GM12801 (cell line): Measurements from ENCODE around the gene TLCD2.

Experiments used
- TF ChIP-seq, protein P1 (sequence below): IDR thresholded peaks from one replicate; pipeline ENCODE4 v1.5.1; 2011; ENCODE audit warnings: control low read depth; ENCODE audit not compliant: insufficient read length; ENCODE audit errors: extremely low read depth

Gene TLCD2

DNA sequence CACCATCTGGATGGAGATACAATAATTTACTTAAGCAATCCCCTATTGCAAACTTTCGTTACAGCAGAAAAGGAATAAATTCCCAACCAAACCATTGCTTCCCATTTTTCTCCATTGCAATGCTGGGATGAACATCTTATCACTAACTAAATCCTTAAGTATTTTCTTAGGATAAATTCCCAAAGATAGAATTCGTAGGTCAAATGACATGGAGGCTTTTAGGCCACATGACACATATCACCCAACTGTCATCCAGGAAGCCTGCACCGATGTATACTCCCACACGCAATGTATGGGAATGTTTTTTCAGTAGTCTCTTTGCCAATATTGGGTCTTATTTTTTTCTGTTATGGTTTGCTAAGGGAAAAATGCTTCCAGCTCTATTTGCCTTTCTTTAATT lies 1.6 kb upstream of the TLCD2 start:
- TF ChIP-seq, protein P1, sequence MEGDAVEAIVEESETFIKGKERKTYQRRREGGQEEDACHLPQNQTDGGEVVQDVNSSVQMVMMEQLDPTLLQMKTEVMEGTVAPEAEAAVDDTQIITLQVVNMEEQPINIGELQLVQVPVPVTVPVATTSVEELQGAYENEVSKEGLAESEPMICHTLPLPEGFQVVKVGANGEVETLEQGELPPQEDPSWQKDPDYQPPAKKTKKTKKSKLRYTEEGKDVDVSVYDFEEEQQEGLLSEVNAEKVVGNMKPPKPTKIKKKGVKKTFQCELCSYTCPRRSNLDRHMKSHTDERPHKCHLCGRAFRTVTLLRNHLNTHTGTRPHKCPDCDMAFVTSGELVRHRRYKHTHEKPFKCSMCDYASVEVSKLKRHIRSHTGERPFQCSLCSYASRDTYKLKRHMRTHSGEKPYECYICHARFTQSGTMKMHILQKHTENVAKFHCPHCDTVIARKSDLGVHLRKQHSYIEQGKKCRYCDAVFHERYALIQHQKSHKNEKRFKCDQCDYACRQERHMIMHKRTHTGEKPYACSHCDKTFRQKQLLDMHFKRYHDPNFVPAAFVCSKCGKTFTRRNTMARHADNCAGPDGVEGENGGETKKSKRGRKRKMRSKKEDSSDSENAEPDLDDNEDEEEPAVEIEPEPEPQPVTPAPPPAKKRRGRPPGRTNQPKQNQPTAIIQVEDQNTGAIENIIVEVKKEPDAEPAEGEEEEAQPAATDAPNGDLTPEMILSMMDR: no peak

DNA sequence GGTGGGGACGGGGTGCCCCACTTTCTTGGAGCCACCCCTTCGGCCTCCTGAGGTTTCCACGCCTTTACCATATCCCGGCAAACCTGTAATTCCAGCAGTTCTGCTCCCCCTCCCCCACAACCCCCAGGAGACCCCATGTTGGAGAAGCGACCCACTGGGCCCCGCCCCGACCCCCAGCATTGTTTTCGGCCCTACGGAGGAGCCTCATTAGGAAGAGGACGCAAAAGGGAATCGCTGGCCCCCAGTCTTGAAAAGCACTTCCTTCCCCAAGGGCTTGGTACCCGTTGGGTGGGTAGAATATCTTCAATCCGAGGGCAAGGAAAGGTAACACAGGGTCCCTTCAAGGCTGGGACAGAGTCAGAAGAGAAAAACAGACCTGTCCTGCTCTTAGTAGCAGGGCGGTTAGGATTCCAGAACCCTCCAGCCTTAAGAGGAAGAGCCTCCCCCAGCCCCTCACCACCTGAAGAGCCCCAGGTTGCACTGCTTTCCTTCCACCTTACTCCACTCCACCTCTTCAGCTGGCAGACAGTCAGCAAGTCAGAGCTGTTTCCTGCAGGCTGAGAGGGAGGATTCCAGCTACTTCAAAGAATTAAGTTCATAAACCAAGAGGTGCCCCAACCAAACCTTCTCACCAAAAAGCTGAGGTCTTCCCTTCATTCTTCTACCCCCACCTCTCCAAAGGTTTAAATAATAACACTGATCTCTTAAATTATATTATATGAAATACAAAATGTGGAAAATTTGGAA lies 803 bp upstream of the TLCD2 start:
- TF ChIP-seq, protein P1: no peak

DNA sequence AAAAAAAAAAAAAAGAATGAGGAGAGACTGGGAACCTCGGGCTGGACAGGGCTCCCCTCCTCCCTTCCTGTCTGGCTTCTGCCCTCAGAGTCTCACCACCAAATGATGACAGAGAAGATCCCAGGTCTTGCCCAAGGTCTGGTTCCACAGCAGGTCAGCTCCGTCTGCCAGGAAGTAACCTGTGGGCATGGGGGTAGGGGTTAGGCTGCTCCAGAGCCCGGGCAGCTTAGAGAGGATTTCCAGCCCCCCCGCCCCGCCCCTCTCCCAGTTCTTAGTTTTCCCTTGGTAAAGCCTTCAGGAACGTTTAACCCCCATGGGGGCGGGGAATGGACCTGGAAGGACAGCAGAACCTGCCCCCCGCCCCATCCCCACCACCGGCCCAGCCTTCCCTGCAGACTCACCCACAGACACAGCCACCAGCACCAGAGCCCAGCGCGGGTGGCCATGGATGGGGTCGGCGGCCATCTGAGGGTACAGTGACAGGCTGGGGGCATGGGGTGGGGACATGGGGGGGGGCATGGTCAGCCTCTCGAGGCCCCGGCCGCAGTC lies 700 bp downstream of the TLCD2 start:
- TF ChIP-seq, protein P1: no peak

DNA sequence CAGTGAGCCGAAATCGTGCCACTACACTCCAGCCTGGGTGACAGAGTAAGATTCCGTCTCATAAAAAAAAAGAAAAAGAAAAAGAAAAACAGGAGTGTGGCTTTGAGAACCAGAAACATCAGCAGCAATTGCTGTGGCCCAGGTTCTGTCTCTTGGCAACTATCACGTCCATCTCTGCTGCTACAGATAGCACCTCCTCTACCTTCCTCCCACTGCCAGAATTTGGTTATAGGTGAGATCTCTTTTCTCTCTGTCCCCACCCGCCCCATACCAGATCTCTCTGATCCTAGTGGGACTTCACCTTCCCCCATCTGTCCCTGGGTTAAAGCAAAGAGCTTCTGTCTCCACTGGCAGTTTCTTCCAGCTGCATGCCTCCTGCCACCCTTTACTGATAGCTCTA lies 3.1 kb downstream of the TLCD2 start:
- TF ChIP-seq, protein P1: no peak

DNA sequence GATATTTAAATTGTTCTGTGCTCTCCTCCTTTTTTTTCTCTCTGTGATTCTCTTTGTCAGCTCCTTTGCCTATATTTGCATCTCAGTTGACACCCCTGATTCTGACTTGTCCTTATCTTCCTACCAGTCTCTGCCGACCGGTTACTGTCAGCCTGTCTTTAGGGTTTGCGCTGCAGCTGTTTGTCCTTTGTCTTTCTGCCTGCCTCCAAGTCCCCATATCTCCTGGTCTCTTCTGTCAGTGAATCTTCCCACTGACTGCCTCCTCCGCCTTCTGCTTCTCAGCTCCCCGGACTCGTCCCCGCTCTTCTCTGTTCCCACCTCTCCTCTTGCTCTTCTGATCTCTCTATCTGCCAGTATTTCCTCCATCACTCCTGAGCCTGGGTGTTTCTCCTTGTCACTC lies 5.2 kb downstream of the TLCD2 start:
- TF ChIP-seq, protein P1: no peak

DNA sequence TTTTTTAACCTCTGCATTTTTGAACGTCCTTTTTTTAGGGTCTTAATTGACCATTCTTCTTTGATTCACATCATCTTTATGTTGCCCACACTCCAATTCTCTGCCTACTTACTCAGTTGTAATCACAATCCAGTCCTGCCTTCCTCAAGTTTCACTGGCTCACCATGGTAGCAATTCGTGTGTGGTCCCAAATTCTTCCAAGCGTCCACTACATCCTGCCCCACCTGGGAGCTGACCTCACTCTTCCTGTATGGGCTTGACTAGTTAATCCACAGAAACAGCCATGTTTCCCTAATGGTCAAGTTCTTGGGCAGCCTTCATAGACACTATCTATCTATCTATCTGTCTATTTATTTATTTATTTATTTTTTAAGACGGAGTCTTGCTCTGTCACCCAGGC lies 7.1 kb downstream of the TLCD2 start:
- TF ChIP-seq, protein P1: no peak

DNA sequence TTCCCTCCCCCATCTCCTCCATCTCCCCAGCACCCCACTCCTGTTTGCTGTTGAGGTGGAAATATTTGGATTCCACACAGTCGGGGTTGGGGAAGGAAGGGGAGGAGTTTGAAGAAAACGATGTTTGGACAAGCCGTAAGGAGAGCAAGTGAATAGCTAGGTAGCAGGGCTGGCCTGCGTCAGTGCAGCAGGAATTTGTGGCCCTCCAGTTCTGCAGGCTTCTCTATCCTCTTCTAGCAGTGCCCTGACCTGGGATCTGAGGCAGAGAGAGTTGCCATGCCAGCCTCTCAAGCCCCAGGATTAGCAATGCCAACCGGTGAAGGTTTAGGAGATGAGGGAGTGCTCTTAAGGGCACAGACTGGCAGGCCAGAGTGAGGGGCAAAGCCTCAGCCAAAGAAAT lies 12.5 kb downstream of the TLCD2 start:
- TF ChIP-seq, protein P1: no peak
